ENCODE results near the gene FAM229A.

The FAM229A gene

DNA sequence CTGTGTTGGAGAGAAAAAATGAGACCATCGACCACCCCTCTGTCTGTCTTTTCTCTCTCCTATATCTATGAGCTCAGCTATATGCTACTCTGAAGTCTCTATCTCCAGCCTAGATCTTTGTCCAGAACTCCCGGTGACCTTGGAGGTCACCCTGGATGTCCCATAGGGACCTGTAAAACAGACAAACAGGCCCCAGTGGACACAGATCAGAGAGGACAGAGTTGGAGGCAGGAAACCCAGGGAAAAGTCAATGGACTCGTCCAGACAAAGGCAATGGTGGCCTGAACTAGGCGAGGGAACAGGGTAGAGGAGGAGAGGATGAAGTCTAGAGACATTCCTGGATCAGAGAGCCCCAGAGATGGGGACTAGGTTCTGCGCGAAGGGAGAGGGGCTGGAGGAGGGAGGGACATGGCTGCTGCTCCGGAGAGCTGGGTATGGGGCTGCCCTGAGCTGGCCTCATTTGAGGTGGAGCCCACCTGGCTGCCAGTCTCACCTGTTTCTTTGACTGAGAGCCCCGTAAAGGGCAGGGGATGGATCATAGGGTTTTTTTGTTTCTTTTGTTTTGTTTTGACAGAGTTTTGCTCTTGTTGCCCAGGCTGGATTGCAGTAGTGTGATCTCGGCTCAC, 15.6 kb downstream of the FAM229A start:
- no peak for DNase-seq

DNA sequence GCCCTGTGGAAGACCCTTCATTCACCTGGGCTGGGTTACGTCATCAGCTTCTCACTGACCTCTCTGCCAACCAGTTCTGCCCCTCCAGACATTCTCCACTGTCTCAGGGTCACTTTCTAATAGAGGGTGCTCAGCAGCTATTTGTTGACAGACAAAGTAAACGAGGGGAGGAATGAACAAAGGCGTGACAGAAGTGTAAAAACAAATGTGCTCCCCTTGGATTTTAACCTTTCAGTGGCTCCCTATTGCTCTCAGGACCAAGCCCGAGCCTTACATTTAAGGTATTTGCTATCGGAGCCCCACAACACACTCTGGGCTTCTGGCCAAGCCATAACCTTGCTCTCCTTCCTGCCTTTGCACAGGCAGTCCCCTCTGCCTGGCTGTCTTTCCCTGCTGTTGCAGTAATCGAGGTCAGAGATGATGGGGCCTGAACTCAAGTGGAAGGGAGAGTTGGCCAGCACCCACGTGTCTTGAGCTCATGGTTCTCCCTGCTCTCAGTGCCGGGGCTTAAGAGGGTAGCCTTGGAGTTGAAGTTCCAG, 16.9 kb downstream of the FAM229A start:
- peak; percentile 17 to 37 for DNase-seq

DNA sequence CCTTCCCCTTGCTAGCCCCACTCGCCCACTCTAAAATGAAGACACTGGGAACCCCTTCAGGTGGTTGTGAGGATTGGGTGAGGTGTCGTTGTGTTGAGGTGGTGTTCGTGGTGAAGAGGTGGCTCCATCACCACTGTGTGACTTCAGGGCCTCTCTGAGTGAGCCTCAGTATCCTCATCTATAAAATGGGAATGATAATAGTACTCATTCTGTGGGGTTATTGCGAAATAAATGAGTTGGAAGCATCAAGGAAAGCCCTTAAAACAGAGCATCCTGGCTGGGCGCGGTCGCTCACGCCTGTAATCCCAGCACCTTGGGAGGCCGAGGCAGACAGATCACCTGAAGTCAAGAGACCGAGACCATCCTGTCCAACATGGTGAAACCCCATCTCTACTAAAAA, 19.6 kb downstream of the FAM229A start:
- no peak for DNase-seq

DNA sequence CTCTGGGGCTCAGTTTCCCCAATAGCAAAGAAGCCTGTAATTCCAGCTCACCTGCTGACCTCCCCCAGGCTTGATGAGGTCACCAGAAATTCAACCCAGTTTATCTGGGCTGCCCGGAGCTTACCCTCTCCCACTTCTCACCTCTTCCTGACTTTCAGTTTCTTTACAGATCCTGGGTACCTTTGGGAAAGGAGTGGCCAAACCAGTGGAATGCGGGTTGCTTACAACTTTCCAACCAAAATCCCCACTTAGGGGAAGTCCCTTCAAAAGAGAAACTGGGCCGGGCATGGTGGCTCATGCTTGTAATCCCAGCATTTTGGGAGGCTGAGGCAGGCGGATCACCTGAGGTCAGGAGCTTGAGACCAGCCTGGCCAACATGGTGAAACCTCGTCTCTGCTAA, 20.3 kb downstream of the FAM229A start:
- DNase-seq: peak in 1 of 2 donors; percentile 67

DNA sequence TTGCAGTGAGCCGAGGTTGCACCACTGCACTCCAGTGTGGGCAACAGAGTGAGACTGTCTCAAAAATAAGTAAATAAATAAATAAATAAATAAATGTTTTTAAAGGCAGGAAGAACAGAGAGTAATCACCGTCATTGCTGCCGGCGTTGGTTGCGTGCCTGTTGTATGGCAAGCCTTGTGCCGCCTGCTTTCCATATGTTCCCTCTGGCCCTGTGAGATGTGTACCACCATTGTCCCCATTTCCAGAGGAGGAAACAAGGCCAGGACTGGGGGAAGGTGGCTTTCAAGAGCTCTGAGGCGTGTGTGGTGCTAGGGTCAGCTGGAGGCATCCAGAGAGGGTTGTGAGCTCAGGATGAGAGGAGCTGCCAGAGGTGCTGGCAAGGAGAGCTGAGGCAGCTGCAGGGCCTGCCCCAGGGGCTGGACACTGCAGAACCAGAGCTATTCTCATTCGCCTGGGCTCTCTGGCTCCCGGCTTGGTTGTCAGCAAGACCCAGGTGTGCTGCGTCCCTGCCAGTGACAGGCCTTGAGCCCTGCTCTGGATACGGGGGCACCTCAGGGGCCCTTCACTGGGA, 21.0 kb downstream of the FAM229A start:
- DNase-seq: no peak

DNA sequence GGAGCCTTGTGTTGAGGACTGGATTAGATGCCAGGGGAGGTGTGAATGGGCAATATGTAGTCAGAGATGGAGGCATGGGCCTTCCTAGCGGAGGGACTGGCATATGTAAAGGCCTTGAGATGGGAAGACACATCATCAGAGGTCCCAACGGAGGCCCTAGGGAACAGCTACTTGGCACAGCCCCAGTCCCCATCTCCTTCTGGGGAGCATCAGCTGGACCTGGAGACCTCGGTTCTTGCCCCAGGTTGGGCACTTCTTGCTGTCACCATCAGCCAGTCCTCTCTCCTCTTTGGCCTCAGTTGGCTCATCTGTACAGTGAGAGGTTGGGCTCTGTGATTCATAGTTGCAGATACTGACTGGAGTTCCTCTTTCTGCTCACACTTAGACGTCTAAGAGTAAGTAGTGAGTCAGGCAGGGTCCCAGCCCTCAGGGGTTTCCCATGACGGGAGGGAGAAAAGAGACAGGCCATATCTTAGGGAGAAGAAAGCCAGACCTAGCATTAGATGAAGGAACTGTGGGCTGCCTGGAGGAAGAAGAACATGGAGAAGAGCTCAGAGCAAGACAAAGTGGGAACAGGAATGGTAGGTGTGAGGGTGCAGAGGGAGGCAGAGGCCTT, 22.8 kb downstream of the FAM229A start:
- peak; percentile 96 for DNase-seq

DNA sequence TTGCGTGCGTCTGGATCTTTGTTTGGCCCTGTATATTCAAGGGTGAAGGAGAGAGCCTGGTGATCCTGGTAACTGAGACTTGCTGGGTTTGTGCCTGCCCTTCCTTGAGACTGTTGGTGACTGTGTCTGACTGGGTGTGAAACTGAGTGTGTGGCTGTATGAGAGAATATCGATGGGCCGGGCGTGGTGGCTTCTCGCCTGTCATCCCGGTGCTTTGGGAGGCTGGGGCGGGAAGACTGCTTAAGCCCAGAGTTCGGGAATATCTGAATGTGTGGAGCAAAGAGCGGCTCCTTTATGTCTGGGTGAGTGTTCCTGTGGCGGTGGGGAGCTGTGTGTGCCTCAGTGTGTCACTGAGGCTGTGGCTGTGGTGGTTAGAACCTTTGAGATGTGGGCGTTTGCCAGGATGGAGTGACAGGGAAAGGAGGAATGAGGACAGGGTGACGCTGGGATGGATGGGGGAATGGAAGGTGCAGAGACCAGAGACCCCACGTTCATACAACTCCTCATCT, 23.6 kb downstream of the FAM229A start:
- no peak for DNase-seq

DNA sequence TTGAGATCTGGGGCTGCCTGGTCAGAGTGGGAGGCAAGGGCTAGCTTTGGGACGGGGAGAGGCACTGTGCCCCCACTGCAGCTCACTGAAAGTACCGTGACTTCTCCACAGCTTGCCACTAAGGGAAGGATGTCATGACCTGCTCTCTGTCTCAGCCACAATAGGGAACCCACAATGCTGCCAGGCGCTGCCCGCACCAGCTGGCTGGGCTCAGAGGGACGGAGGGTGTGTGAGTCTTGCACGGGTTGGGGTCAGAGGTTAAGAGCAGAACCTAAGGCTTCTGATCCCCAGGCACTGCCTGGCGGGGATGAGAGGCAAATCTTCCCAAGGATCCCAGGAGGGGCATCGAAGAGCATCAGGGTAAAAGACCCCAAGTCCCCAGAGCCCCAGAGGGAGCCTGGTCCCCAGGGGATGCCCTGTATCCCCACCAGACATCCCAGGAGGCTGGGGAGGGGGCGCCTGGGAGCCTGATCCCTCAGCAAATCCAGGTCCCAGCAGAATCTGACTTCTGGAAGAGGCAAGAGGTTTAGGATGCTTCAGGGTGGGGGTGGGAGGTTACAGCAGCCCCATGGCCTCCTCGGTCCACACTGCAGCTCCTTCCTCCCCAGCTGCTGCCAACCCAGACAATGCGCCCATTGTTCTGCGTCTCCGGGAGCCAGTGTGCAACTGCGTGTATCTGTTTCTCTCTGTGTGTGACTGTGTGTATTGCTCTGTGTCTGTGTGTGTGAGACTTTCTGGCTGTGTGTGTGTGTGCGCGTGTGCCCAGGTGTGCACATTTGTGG, 24.2 kb downstream of the FAM229A start:
- peak; percentile 66 to 76 for DNase-seq

DNA sequence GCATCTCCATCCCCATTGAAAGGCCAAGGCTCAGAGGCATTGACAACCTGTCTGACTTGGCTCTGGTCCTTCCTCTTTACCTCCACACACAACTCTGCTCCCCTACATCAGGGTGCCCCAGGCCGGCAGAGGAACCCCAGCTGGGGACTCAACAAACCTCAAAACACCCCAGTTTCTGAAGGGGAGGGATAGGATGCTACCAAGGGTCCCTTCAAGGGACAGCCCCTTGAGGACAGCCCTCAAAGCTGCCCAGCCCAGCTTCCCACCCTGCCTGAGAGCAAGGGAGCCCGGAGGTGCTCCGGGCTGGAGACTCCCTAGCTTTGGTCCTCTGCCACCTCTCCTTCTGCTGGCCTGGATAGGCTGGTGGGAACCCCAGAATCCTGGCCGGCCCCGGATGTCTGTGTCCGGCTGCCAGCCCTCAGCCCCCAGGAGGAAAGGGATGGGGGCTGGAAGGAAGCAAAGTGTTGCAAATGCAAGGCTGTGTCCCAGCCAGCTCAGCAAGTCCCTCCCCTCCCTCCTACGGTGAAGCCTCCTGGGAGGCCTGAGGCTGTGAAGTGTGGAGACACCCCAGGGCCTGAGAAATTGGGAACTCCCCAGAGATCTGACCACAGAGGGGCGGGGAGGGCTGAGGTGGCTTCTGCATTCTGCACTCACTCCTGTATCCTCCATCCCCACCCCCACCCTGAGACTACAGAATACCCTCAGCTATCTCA, 25.2 kb downstream of the FAM229A start:
- DNase-seq: peak; percentile 92 to 97

DNA sequence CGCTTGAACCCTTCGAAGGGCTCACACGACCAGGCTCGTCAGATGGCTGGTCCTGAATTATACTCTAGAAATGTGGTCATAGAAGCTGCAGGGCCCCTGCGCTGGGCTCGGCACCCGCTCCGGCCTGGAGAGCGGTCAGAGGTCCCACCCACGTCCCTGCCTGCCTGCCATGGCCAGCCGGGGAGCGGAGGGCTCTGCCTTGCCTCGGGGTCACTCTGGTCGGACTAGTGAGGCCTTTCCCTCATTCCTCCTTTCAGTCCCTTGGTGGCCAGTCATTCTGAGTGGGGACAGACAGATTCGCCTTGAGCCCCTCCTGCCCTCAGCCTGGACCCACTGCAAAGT, 25.7 kb downstream of the FAM229A start:
- DNase-seq: no peak

DNA sequence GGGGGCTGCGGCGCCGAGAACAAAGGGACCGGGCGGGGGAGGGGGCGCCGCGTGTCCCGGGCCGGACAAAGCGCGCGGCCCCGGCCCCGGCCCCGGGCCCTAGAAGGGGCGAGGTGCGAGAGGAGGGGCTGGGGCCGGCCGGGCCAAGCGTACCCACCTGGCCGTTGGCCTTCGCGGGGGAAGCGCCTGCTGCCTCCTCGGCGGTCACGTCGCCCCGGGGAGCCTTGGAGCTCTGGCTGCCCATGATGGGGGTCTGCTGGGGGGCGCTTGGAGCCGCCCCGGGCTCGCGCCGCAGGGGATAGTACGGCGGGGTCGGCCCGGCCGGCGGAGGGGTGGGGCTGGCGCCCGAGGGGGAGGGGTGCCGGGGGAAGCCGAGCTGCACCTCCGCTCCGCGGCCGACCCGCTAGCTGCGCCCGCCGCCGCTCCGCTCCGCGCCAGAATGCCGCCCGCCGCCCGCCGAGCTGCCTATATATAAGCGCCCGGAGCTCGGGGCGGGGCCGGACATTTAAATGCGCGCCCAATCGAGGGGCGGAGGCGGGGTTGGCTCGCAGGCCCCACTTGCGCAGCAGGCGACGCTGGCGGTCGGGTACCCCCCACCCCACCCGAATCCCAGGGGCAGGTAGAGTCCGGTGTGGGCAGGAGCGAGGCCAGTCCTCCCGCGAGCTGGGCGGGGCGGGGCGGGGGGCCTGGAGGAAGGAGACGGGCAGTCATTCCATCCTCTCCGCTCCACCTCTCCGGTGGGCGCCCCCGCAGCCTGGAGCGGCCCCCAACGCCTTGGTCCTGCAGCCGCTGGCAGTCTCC, 26.3 kb downstream of the FAM229A start, which contains the start of gene MARCKSL1:
TSS of gene MARCKSL1 (minus strand) at position 444 of the 801 bp plus-strand sequence. CDS start at position 244, 200 bp downstream.
- peak; percentile 39 to 69 for DNase-seq

DNA sequence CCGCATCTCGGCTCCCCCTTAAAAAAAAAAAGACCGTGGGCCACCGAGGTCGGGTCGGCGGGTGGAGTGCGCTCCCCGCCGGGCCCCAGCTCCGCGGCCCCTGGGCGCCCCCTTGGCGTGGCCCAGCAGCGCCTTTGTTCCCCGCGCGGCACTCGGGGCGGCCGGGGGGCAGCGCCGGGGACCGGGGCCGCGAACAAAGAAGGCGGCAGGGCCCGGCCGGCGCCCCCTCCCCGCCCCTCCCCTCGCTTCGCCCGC, 26.8 kb downstream of the FAM229A start:
- no peak for DNase-seq

DNA sequence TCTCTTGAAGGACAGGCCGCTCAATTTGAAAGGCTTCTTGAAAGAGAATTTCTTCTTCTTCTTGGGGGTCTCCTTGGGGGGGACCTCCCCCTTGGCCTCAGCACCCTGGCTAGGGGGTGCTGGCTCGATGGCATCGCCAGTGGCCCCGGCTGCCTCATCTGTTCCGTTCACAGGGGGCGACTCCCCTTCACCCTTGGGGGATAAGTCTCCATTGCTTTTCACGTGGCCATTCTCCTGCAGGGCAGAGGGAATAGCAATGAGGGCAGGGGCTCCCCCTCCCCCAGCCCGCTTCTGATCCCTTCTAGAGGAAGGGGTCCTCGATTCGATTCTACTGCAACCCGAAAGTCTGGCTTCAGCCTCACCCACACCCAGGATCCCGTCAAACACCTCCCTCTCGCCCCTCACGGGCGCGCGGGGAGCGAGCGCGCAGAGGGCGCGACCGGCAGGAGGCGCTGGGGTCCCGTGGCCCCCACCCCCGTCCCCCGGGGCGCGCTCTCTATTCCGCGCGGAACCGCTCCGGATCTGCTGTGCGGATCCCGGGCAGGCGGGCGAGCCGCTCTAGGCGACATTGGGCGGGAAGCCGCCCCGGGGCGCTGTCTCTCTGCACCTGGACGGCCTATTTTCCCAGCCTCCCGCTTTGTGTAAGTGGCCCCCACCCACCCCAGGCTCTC, 27.3 kb downstream of the FAM229A start:
- DNase-seq: peak; percentile 30 to 51

DNA sequence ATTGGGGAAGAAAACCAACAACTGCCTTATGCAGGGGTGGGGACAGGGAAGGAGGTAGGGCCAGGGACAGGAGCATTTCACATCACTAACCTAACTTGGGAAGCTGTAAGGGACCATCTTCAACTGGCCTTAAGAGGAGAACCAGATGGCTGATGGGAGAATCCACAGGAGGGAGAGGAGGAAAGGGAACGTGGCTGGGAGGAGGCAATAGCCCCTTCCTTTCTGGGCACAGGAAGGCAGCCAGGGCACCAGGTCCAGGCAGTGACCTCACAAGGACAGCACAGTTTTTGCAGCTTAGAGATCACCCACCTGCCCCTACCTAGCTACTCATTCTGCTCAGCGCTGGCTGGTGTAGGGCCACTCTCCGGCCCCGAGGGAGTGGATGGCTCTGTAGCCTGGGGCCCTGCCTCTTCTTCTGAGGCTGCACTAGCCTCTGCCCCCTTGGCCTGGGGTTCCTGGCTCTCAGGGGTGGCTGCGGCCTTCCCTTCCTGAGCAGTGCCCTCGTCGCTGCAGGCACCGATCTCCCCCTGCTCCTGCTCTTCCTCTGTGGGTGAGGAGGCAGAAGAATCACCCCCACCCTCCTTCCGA, 27.9 kb downstream of the FAM229A start:
- DNase-seq: no peak

DNA sequence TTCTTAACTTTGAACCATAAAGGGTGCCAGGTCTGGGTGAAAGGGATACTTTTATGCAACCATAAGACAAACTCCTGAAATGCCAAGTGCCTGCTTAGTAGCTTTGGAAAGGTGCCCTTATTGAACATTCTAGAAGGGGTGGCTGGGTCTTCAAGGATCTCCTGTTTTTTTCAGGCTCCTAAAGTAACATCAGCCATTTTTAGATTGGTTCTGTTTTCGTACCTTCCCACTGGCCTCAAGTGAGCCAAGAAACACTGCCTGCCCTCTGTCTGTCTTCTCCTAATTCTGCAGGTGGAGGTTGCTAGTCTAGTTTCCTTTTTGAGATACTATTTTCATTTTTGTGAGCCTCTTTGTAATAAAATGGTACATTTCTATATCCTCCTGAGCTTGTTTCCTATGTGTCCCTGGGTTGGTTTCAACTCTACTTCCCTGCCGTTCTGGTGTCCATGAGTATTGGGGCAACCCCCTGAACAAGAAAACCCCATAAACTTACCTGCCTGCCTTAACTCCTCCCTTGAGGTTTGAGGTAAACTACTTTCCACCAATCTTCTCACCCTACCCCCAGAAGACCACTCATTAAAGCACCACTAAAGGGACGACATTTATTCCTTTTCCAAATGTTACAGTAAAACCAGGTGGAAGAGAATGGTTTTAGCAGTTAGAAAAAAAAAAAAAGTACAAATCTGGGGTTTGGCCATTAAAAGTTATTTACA, 28.9 kb downstream of the FAM229A start:
- no peak for DNase-seq

DNA sequence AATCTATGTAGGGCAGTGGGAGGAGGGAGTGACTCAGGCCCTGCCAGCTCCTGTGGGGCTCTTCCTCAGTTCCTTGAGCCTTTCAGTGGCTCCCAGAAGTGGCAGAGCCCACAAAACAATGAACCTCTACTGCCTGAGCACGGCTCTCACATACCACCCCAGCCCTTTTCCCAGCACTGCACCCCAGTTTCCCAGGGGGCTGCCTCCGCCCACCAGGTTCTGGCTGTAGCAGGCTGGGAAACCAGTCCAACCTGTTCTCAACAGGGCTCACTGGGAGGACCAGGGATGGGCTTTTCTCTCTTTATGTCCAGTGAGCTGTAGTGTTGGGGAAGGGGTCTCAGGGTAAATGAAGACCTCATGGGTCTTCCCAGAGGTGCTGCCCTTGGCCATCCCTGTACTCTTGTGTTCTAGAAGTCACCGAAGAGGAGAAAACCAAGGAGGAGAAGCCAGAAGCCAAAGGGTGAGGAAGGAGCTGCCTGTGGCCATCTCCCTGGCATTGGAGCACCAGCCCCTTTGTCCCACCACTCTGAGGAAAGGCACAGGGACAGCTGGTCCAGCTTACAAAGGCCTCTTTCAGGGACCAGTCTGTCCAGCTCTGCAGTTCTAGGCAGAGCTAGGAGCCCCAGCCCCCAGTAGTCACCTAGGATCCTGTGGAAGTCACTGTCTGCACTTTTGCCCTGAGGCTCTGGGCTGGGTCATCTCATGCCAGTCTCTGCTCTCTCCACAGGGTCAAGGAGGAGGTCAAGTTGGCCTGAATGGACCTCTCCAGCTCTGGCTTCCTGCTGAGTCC, 29.8 kb downstream of the FAM229A start:
- no peak for DNase-seq

DNA sequence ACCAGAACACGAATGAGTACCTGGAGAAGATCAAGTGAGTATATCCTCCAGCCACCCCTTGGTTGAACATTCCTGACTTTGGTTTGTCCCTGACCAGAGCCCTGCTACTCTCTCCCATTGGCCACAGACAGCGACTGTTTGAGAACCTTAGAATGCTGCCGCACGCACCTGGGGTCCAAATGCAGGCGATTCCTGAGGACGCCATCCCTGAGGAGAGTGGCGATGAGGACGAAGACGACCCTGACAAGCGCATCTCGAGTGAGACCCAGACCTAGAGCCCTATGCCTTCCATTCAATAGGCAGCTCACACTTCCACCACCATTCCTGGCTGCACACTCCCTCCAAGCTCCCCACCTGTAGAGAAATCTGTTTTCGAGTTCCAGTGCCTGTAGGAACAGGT, 30.7 kb downstream of the FAM229A start:
- DNase-seq: no peak

DNA sequence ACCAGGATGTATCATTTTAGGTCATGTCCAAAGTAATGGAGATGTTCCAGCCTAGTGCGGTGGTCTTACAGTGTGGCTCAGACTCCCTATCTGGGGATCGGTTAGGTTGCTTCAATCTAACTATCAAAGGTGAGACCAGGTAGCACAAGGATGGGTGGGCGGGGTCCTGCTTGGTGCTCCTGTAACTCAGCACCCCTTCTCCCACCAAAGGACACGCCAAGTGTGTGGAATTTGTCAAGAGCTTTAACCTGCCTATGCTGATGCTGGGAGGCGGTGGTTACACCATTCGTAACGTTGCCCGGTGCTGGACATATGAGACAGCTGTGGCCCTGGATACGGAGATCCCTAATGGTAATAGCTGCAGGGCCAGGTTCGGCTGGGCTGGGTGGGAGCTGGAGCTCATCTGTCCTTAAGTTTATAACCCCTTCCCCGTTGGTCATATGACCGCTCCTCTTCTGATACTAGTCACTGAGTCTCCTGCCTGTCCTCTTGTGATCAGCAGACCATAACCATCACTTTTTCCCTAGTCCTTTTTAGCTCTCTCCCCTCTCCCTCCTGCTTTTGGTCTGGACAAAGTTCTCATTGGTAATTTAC, 31.6 kb downstream of the FAM229A start:
- no peak for DNase-seq

DNA sequence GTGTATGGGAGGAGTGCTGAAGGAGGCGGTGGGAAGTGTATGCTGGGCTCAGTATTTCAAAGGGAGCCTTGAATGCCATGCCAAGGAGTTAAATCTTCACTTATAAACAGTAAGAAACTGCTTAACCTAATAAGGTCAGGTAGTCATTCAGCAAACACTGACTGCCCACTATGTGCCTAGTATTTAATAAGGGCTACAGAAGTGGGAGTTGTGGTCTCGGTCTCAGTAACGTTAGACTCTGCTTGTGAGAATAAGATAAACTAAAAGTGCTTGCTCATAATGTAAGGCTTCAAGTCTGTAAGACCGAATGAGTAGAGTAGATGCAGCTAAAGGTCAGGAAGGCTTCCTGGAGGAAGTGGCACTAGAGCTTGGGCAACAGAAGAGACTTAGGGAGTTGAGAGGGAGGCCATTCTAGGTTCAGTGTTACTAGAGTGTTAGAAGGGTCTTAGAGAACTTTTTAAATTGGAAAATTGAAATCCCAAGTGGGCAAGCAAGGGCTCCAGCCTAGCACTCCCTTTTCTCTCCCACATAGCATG, 32.3 kb downstream of the FAM229A start:
- no peak for DNase-seq

Data from inflammatory macrophage treated with lipopolysaccharide for 1 hour (primary cell).